ENCODE data around the gene GRID1. TPM values are rescaled to one million over a fixed set of nuclear protein-coding genes. Genes with fewer than 3 reads are reported as not detected.

The GRID1 gene
- total RNA-seq, 4 donors from 2014 or later: 0.03 to 2.7 (median 0.49) TPM

DNA sequence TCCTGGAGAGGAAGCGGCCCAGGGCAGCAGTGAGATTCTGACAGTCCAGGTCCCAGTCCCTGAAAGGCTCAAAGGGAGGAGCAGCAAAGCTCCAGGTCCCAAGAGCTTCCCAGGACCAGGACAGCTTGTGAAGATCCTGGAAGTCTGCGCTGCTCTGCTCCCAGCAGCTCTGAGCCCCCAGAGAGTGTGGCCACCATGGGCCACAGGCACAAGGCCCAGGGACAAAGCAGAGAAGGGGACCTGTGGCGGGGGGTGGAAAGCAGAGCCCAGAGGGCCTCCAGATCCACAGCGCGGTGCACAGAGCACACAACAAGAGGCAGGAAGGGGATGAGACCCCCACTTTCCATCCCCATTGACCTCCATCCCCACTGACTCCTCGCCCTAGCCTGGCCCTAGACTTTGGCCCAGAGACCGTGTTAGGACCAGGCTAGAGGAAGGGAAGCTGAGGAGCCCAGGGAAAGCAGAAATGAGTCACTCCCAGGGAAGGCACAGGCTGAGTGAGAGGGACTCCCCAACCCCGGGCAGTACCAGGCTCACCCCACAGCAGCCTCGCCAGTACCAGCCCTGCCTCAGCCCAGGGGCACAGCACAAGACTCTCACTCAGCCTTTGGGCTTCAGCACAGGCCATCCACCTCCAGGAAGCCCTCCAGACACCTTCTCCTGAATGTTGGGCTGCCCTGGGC, 75.5 kb downstream of the GRID1 start:
- no peaks in the 10 kb centered on the region for H3K36me3 ChIP-seq
- TF ChIP-seq, protein P1, sequence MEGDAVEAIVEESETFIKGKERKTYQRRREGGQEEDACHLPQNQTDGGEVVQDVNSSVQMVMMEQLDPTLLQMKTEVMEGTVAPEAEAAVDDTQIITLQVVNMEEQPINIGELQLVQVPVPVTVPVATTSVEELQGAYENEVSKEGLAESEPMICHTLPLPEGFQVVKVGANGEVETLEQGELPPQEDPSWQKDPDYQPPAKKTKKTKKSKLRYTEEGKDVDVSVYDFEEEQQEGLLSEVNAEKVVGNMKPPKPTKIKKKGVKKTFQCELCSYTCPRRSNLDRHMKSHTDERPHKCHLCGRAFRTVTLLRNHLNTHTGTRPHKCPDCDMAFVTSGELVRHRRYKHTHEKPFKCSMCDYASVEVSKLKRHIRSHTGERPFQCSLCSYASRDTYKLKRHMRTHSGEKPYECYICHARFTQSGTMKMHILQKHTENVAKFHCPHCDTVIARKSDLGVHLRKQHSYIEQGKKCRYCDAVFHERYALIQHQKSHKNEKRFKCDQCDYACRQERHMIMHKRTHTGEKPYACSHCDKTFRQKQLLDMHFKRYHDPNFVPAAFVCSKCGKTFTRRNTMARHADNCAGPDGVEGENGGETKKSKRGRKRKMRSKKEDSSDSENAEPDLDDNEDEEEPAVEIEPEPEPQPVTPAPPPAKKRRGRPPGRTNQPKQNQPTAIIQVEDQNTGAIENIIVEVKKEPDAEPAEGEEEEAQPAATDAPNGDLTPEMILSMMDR (IDR thresholded peaks at IDR 0.05): no peak
- no peak for TF ChIP-seq POLR2A (IDR thresholded peaks at IDR 0.05)
- no peak for DNase-seq
- H3K9me3 ChIP-seq: no peaks in the 10 kb centered on the region
- H3K4me1 ChIP-seq: no peaks in the 10 kb centered on the region
- no peaks in the 10 kb centered on the region for H3K27me3 ChIP-seq
- 62 to 90% methylated on average over 1 to 4 of the region's 9 CpGs for WGBS, 2 donors
- no peak overlapping the region for H3K27ac ChIP-seq
- H3K4me3 ChIP-seq: no peak overlapping the region
- intact Hi-C loops (cut with DNase I): no loop called here

DNA sequence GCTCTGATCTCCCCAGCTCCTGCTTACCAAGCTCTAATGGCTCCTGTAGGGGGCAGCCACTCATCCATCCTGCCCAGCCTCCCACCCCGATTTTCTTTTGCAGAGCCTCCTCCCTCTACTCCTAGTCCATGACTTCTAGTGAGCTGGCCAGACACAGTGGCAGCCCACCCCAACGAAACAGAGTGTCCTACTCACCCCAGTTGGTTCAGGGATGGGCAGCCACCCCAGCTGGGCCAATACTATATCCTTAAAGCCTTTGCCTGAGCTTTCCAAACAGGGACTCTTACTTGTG, 77.1 kb downstream of the GRID1 start:
- no peak overlapping the region for H3K4me3 ChIP-seq
- intact Hi-C loops (cut with DNase I): no loop called here
- H3K27ac ChIP-seq: no peak overlapping the region
- no peaks in the 10 kb centered on the region for H3K4me1 ChIP-seq
- no peaks in the 10 kb centered on the region for H3K9me3 ChIP-seq
- no peak for DNase-seq
- no peak for TF ChIP-seq POLR2A (IDR thresholded peaks at IDR 0.05)
- TF ChIP-seq, protein P1 (IDR thresholded peaks at IDR 0.05): no peak
- H3K27me3 ChIP-seq: no peaks in the 10 kb centered on the region
- no peaks in the 10 kb centered on the region for H3K36me3 ChIP-seq
- 60 to 76% methylated on average over 1 to 2 of the region's 2 CpGs for WGBS, 2 donors

DNA sequence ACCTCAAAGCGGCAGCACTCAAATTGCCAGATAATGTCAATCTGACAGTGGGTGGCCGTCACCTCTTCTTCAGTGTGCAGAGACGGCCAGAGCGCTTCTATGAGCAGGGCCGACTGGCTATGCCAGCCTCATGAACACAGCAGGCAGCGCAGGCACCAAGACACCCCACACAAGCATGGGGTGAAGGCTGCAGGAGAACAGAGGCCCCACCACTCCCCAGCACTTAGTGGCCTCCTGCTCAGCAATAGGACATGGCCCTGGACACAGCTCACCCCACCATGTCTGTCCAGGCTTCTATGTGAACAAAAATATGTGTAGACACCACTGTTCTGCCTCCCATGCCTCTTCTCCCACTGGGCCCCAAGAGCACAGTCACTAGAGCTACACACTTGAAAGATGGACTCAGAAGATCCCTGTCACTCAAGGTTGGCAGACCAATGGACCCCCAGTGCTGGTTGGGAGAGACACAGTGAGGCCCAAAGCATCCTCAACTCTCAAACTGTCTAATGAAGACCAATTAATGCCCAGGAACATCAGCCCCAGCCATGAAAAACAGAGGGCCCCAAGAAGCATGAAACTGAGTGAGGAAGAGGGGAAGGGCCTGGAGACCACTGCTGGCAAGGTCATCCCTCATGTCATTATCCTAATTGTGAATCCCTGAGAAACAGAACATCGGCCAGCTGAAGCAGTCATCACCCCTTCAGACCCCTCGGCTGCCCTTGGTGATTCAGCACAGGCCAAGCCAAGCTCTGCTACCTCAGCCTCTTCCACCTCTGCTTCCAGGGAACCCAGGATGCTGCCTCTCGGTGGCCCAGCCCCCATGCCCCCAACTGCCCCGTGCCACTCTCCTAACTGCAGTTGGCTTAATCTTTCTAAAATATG, 77.7 kb downstream of the GRID1 start:
- no peak for DNase-seq
- intact Hi-C loops (cut with DNase I): no loop called here
- Histone ChIP-seq H3K4me1 (no peaks in the 10 kb centered on the region), H3K27ac (no peak overlapping the region), H3K27me3 (no peaks in the 10 kb centered on the region), H3K4me3 (no peak overlapping the region), H3K36me3 (no peaks in the 10 kb centered on the region), H3K9me3 (no peaks in the 10 kb centered on the region)
- TF ChIP-seq, protein P1 (IDR thresholded peaks at IDR 0.05): no peak
- TF ChIP-seq POLR2A (IDR thresholded peaks at IDR 0.05): no peak
- WGBS, 2 donors: 81 to 91% methylated on average over 5 to 10 of the region's 10 CpGs

DNA sequence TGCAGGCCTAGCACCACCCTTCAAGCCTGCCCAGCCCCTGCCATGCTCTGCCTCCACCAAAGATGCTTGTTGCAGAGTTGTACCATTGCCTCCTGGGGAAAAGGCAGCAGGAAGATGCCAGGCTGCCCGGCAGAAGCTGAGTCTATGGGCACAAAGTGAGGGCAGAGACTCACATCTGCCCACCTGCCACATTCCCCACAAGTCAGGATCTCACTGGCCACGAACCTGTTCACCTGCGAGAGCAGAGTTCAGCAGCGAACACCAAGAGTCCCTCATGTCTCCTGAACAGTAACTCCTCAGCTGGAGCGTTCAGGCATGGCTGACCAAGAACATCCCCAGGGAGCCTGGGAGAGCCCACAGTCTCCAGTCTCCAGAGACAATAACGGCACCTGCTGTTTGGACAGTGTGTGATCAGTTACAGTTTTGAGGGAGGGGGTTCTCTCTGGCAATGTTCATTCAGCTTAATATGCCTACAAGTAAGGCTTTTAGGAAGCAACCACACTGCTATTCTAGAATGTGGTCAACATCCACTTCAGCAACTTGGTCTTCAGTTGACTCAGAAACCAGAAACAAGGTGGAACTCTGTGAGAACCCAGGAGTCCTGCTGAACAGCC, 78.5 kb downstream of the GRID1 start:
- intact Hi-C loops (cut with DNase I): no loop called here
- 60 to 100% methylated on average over 1 to 3 of the region's 6 CpGs for WGBS, 2 donors
- no peak for DNase-seq

More for the DNA sequence above, 78.5 kb downstream of the GRID1 start:
- no peaks in the 10 kb centered on the region for H3K36me3 ChIP-seq
- no peaks in the 10 kb centered on the region for H3K27me3 ChIP-seq
- H3K4me1 ChIP-seq: no peaks in the 10 kb centered on the region
- H3K4me3 ChIP-seq: no peak overlapping the region
- no peaks in the 10 kb centered on the region for H3K9me3 ChIP-seq
- H3K27ac ChIP-seq: no peak overlapping the region
- TF ChIP-seq, protein P1 (IDR thresholded peaks at IDR 0.05): no peak

All from esophagus squamous epithelium (tissue), 5 donors.